Measurements from ENCODE around the gene ARL15.

The ARL15 gene

DNA sequence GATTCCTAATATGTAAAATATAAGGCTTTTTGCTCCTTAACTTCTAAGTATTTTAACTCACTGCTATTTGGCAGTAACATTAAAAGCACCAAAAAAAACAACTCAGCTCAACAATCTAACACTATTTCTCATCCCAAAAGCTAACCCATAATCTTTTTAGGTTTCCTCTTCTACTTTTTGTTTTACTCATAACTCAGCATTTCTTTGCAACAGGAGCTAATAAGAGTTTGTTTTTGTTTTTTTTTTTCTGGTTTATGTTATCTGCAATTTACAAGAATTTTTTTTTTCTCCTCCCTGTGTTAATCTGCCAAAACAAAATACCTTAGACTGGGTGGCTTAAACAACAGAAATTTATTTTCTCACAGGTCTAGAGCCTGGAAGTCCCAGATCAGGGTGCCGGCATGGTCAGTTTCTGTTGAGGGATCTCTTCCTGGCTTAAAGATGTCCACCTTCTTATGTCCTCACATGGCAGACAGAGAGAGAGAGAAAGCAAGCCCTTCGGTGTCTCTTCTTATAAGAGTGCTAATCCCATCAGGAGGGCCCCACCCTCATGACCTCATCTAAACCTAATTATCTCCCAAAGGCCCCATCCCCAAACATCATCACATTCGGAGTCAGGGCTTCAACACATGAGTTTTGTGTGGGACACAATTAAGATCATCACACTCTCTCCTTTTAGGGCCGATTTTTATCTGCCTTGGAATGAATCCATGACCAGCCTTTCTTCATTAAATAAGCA lies 31.2 kb downstream of the ARL15 start:
- Histone ChIP-seq H3K36me3 (ENCODE audit: insufficient read depth, low read length) (no peaks in the 10 kb centered on the region), H3K4me1 (ENCODE audit: insufficient read depth, low read length, poor library complexity, severe bottlenecking) (no peaks in the 10 kb centered on the region), H3K9me3 (ENCODE audit: insufficient read depth, low read depth, low read length) (no peaks in the 10 kb centered on the region), H4K20me1 (ENCODE audit: insufficient read depth, low read length, poor library complexity, severe bottlenecking) (no peaks in the 10 kb centered on the region), H2AFZ (ENCODE audit: low read length) (no peak overlapping the region), H3F3A (ENCODE audit: low read depth) (no peaks in the 10 kb centered on the region), H3K4me3 (ENCODE audit: low read length, poor library complexity, severe bottlenecking) (no peak overlapping the region), H3K4me2 (ENCODE audit: low read depth, low read length, poor library complexity, severe bottlenecking) (no peak overlapping the region), H3K9me2 (replicated peaks; ENCODE audit: low read depth, low read length) (no peaks in the 10 kb centered on the region), H3K9ac (ENCODE audit: low read depth, low read length, poor library complexity, severe bottlenecking) (no peak overlapping the region), H3K27me3 (ENCODE audit: insufficient read depth, low read length, poor library complexity, severe bottlenecking) (no peaks in the 10 kb centered on the region), H3K79me2 (ENCODE audit: insufficient read depth, low read length) (peaks cover 23% of the 10 kb centered on the region)
- TF ChIP-seq, protein P1, sequence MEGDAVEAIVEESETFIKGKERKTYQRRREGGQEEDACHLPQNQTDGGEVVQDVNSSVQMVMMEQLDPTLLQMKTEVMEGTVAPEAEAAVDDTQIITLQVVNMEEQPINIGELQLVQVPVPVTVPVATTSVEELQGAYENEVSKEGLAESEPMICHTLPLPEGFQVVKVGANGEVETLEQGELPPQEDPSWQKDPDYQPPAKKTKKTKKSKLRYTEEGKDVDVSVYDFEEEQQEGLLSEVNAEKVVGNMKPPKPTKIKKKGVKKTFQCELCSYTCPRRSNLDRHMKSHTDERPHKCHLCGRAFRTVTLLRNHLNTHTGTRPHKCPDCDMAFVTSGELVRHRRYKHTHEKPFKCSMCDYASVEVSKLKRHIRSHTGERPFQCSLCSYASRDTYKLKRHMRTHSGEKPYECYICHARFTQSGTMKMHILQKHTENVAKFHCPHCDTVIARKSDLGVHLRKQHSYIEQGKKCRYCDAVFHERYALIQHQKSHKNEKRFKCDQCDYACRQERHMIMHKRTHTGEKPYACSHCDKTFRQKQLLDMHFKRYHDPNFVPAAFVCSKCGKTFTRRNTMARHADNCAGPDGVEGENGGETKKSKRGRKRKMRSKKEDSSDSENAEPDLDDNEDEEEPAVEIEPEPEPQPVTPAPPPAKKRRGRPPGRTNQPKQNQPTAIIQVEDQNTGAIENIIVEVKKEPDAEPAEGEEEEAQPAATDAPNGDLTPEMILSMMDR (conservative IDR thresholded peaks at IDR 0.05; ENCODE audit: low read length): no peak
- TF ChIP-seq EZH2phosphoT487 (IDR thresholded peaks at IDR 0.05; ENCODE audit: borderline replicate concordance): no peak

DNA sequence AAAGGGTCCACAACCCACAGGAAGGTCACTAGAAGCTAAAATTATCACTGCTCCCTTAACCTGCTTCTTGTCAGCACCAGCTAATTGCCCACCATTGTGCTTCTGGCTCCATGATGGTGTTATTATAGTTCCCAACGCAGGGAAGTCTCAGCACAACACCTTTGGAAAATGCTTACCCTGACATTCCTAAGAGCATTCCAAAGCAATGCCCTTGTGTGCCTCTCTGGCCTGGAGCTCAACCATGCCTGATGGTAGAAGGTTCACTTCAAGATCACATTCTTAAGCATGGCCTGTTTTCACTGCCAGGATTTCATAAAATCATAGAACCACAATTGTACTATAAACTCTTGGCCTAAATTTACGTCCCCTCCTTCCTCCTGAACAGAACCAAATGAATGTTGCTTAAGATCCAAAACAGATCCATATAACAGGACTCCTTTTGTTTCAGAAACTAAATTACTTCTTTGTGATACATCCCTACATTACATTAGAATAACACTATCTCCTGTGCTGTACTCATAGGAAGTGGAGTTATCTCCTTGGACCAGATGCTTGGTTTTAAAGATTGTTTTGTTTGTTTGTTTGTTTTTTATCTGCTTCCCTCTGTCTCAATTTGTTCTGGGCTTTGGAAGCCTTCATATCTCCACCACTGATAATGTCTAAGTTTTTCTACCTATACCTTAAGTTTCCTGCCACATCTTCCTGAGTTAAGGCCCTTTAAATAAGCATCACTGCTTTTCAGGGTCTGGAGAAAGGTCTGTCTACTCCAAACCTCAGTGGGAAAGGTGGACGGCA lies 32.1 kb downstream of the ARL15 start:
- Histone ChIP-seq H2AFZ (ENCODE audit: low read length) (no peak overlapping the region), H3K9me3 (ENCODE audit: insufficient read depth, low read depth, low read length) (no peaks in the 10 kb centered on the region), H3K9ac (ENCODE audit: low read depth, low read length, poor library complexity, severe bottlenecking) (no peak overlapping the region), H3K27me3 (ENCODE audit: insufficient read depth, low read length, poor library complexity, severe bottlenecking) (no peaks in the 10 kb centered on the region), H3K36me3 (ENCODE audit: insufficient read depth, low read length) (no peaks in the 10 kb centered on the region), H3K4me3 (ENCODE audit: low read length, poor library complexity, severe bottlenecking) (no peak overlapping the region), H3F3A (ENCODE audit: low read depth) (no peaks in the 10 kb centered on the region), H3K9me2 (replicated peaks; ENCODE audit: low read depth, low read length) (no peaks in the 10 kb centered on the region), H3K4me1 (ENCODE audit: insufficient read depth, low read length, poor library complexity, severe bottlenecking) (no peaks in the 10 kb centered on the region), H3K79me2 (ENCODE audit: insufficient read depth, low read length) (peaks cover 15% of the 10 kb centered on the region), H4K20me1 (ENCODE audit: insufficient read depth, low read length, poor library complexity, severe bottlenecking) (no peaks in the 10 kb centered on the region), H3K4me2 (ENCODE audit: low read depth, low read length, poor library complexity, severe bottlenecking) (no peak overlapping the region)
- TF ChIP-seq EZH2phosphoT487 (IDR thresholded peaks at IDR 0.05; ENCODE audit: borderline replicate concordance): no peak
- TF ChIP-seq, protein P1 (conservative IDR thresholded peaks at IDR 0.05; ENCODE audit: low read length): no peak

DNA sequence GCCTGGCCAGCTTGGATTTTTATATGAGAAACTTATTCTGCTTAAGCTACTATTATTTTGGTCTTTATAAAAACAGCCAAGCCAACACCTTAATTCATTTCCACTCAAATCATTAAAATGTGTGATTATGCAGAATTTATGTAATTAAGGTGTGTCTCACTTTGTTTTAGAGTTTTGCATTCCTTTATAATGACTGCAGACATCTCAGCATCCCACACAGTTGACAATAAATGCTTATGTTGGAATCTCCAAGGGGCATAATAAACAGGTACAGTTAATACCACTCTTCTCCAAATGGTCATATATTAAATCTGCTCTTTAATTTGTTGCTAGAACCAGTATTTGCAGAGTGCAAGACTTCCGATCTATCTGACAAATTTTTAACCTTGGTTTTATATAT lies 34.3 kb downstream of the ARL15 start:
- no peaks in the 10 kb centered on the region for H3K9me2 ChIP-seq (replicated peaks; ENCODE audit: low read depth, low read length)
- no peak overlapping the region for H2AFZ ChIP-seq (ENCODE audit: low read length)
- H3K9me3 ChIP-seq (ENCODE audit: insufficient read depth, low read depth, low read length): no peaks in the 10 kb centered on the region
- no peak overlapping the region for H3K4me3 ChIP-seq (ENCODE audit: low read length, poor library complexity, severe bottlenecking)
- no peaks in the 10 kb centered on the region for H3K36me3 ChIP-seq (ENCODE audit: insufficient read depth, low read length)
- H3K4me2 ChIP-seq (ENCODE audit: low read depth, low read length, poor library complexity, severe bottlenecking): no peak overlapping the region
- no peaks in the 10 kb centered on the region for H3K27me3 ChIP-seq (ENCODE audit: insufficient read depth, low read length, poor library complexity, severe bottlenecking)
- no peaks in the 10 kb centered on the region for H4K20me1 ChIP-seq (ENCODE audit: insufficient read depth, low read length, poor library complexity, severe bottlenecking)
- TF ChIP-seq, protein P1 (conservative IDR thresholded peaks at IDR 0.05; ENCODE audit: low read length): no peak
- TF ChIP-seq EZH2phosphoT487 (IDR thresholded peaks at IDR 0.05; ENCODE audit: borderline replicate concordance): no peak
- H3K79me2 ChIP-seq (ENCODE audit: insufficient read depth, low read length): peaks cover 9% of the 10 kb centered on the region; the same call in 1 of the 2 replicates
- no peaks in the 10 kb centered on the region for H3F3A ChIP-seq (ENCODE audit: low read depth)
- no peak overlapping the region for H3K9ac ChIP-seq (ENCODE audit: low read depth, low read length, poor library complexity, severe bottlenecking)
- H3K4me1 ChIP-seq (ENCODE audit: insufficient read depth, low read length, poor library complexity, severe bottlenecking): peaks cover 8% of the 10 kb centered on the region

All from Loucy (cell line).